ENCODE data around the gene ATL3.
A peak's percentile ranks its signal among the peaks of the same experiment; 100 is the strongest.
"Not testable (repeated sequence)": the region's sequence is repeated elsewhere in the genome, so short reads cannot be mapped to it uniquely, and the experiment has no call there.

The ATL3 gene

GRCh38 chr11:63623513-63624140 is 47.5 kb downstream of the ATL3 start:
- H3K4me3 ChIP-seq (ENCODE audit: low read depth, low read length): no peak overlapping the region
- DNase-seq (ENCODE audit: low read depth, low spot score): peak; percentile 22
- in situ Hi-C loops (cut with HindIII; ENCODE audit: low sequenced_read_pairs): no loop called here
- TF ChIP-seq CTCF (IDR thresholded peaks at IDR 0.05; ENCODE audit: low read depth, low read length): no peak

- in situ Hi-C loops (cut with HindIII; ENCODE audit: low sequenced_read_pairs): no loop called here
- DNase-seq (ENCODE audit: low read depth, low spot score): no peak
- H3K4me3 ChIP-seq (ENCODE audit: low read depth, low read length): no peak overlapping the region
- TF ChIP-seq CTCF (IDR thresholded peaks at IDR 0.05; ENCODE audit: low read depth, low read length): no peak
Observed at GRCh38 chr11:63622323-63622722, 48.9 kb downstream of the ATL3 start.

GRCh38 chr11:63621071-63621470 is 50.1 kb downstream of the ATL3 start:
- no peak for TF ChIP-seq CTCF (IDR thresholded peaks at IDR 0.05; ENCODE audit: low read depth, low read length)
- in situ Hi-C loops (cut with HindIII; ENCODE audit: low sequenced_read_pairs): no loop called here
- no peak for DNase-seq (ENCODE audit: low read depth, low spot score)
- no peak overlapping the region for H3K4me3 ChIP-seq (ENCODE audit: low read depth, low read length)

- no peak for TF ChIP-seq CTCF (IDR thresholded peaks at IDR 0.05; ENCODE audit: low read depth, low read length)
- in situ Hi-C loops (cut with HindIII; ENCODE audit: low sequenced_read_pairs): no loop called here
- no peak for DNase-seq (ENCODE audit: low read depth, low spot score)
- no peak overlapping the region for H3K4me3 ChIP-seq (ENCODE audit: low read depth, low read length)
Observed at GRCh38 chr11:63619967-63620366, 51.2 kb downstream of the ATL3 start.

GRCh38 chr11:63617686-63618085 is 53.5 kb downstream of the ATL3 start:
- in situ Hi-C loops (cut with HindIII; ENCODE audit: low sequenced_read_pairs); DNase-seq (ENCODE audit: low read depth, low spot score); H3K4me3 ChIP-seq (ENCODE audit: low read depth, low read length): not testable (repeated sequence)

- in situ Hi-C loops (cut with HindIII; ENCODE audit: low sequenced_read_pairs): no loop called here
- no peak for TF ChIP-seq CTCF (IDR thresholded peaks at IDR 0.05; ENCODE audit: low read depth, low read length)
- no peak overlapping the region for H3K4me3 ChIP-seq (ENCODE audit: low read depth, low read length)
- no peak for DNase-seq (ENCODE audit: low read depth, low spot score)
Observed at GRCh38 chr11:63616953-63617352, 54.2 kb downstream of the ATL3 start.

GRCh38 chr11:63614136-63614671 is 57.0 kb downstream of the ATL3 start, which contains the start of gene PLAAT3:
PLAAT3 (minus strand) TSS chr11:63614433; CDS start chr11:63614014, 419 bp downstream.
- TF ChIP-seq CTCF (IDR thresholded peaks at IDR 0.05; ENCODE audit: low read depth, low read length): no peak
- peak; percentile 42 for DNase-seq (ENCODE audit: low read depth, low spot score)
- peak within 1 kb of the TSS; percentile 64 for H3K4me3 ChIP-seq (ENCODE audit: low read depth, low read length)
- in situ Hi-C loops (cut with HindIII; ENCODE audit: low sequenced_read_pairs): no loop called here

All from astrocyte of the spinal cord (primary cell).